ENCODE data around the gene PARP8. TPM values are rescaled to one million over a fixed set of nuclear protein-coding genes. Genes with fewer than 3 reads are reported as not detected.

The PARP8 gene
- total and polyA plus RNA-seq, 4 donors: 11.6 to 59.4 (median 25.3) TPM

DNA sequence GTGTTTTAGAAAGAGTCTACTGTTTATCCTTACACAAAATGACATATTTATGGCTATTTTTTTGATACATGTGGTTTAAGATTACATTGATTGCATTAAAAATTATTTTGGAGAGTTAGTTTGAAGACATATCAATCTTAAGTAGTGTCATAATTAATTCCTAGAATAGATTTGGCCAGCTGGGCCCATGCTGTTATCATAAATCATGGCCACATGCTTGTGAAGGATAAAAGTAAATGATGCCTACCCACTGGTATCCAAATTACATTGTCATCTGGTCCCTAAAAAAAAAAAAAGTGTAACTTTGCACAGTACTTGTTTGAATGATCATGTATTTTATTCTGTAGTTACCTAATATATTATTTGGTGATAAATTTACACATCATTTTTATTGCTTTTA is 96.9 kb downstream of the PARP8 start:
- Histone ChIP-seq H3K36me3 (ENCODE audit: control insufficient read depth in 4 of 4, insufficient read depth in 4 of 4, low read length in 4 of 4) (peaks cover 0 to 6% (median 0%) of the 10 kb centered on the region in 4 donors), H3K4me1 (ENCODE audit: control insufficient read depth in 5 of 5, insufficient read depth in 5 of 5, low read length in 5 of 5) (no peaks in the 10 kb centered on the region), H3K9ac (ENCODE audit: insufficient read depth in 1 of 2, low read length in 2 of 2) (no peak overlapping the region), H3K4me3 (no peak overlapping the region), H3K9me3 (ENCODE audit: control insufficient read depth in 4 of 4, insufficient read depth in 3 of 4, low read length in 3 of 4) (no peaks in the 10 kb centered on the region), H3K27me3 (ENCODE audit: control insufficient read depth in 3 of 3, insufficient read depth in 3 of 3, low read length in 2 of 3) (no peaks in the 10 kb centered on the region), H3K27ac (ENCODE audit: low read depth in 1 of 2, low read length in 1 of 2) (no peak overlapping the region)
- DNase-seq: no peak
- ATAC-seq (ENCODE audit: insufficient read depth, low FRiP score): no peak
- TF ChIP-seq, protein P1, sequence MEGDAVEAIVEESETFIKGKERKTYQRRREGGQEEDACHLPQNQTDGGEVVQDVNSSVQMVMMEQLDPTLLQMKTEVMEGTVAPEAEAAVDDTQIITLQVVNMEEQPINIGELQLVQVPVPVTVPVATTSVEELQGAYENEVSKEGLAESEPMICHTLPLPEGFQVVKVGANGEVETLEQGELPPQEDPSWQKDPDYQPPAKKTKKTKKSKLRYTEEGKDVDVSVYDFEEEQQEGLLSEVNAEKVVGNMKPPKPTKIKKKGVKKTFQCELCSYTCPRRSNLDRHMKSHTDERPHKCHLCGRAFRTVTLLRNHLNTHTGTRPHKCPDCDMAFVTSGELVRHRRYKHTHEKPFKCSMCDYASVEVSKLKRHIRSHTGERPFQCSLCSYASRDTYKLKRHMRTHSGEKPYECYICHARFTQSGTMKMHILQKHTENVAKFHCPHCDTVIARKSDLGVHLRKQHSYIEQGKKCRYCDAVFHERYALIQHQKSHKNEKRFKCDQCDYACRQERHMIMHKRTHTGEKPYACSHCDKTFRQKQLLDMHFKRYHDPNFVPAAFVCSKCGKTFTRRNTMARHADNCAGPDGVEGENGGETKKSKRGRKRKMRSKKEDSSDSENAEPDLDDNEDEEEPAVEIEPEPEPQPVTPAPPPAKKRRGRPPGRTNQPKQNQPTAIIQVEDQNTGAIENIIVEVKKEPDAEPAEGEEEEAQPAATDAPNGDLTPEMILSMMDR (IDR thresholded peaks at IDR 0.05; ENCODE audit: control extremely low read depth, extremely low read depth): no peak

DNA sequence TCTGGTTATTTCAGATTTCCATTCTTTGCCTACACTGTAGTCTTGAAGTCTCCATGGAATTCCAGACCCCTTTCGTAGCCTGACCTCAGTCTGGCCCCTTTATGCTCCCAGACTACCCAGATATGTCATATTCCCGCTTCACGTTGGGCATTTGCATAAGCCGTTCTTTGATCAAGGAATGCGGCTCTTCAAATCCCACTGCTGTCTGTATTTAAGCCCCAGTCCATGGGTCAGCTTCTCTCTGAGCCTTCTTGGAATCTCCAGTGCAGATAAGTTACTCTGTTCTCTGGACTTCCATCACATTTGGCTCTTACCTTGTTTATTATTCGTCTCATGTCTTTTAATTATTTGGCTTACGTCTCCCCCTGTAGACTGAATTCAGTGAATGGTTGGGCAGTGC is 97.4 kb downstream of the PARP8 start:
- TF ChIP-seq, protein P1 (IDR thresholded peaks at IDR 0.05; ENCODE audit: control extremely low read depth, extremely low read depth): no peak
- H3K9me3 ChIP-seq (ENCODE audit: control insufficient read depth in 4 of 4, insufficient read depth in 3 of 4, low read length in 3 of 4): no peaks in the 10 kb centered on the region
- H3K4me1 ChIP-seq (ENCODE audit: control insufficient read depth in 5 of 5, insufficient read depth in 5 of 5, low read length in 5 of 5): no peaks in the 10 kb centered on the region
- no peak overlapping the region for H3K9ac ChIP-seq (ENCODE audit: insufficient read depth in 1 of 2, low read length in 2 of 2)
- 95 to 97% methylated on average over 7 of the region's 7 CpGs for WGBS, 2 donors
- DNase-seq (no peak), ATAC-seq (ENCODE audit: insufficient read depth, low FRiP score) (no peak)
- no peak overlapping the region for H3K4me3 ChIP-seq
- no peaks in the 10 kb centered on the region for H3K27me3 ChIP-seq (ENCODE audit: control insufficient read depth in 3 of 3, insufficient read depth in 3 of 3, low read length in 2 of 3)
- peaks cover 0 to 6% (median 0%) of the 10 kb centered on the region in 4 donors for H3K36me3 ChIP-seq (ENCODE audit: control insufficient read depth in 4 of 4, insufficient read depth in 4 of 4, low read length in 4 of 4)
- H3K27ac ChIP-seq (ENCODE audit: low read depth in 1 of 2, low read length in 1 of 2): no peak overlapping the region

DNA sequence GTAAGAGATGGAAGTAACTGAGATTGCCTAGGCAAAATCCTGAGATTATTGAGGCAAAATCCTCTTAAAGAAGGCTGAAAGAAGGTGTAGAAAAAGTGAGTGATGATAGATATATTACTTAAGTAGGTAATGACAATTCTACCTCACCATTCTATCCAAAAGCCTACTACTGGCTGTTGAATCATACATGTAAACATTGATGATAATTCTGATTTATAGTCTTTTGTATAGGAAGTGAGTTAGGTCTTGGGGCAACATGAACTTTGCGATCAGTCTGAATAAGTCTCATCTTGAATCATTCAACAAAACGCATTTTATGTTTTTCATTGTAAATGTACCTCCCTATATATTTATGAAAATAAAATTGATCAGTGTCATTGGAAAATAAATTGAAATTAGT is 99.6 kb downstream of the PARP8 start:
- Histone ChIP-seq H3K9me3 (ENCODE audit: control insufficient read depth in 4 of 4, insufficient read depth in 3 of 4, low read length in 3 of 4) (no peaks in the 10 kb centered on the region), H3K9ac (ENCODE audit: insufficient read depth in 1 of 2, low read length in 2 of 2) (no peak overlapping the region), H3K36me3 (ENCODE audit: control insufficient read depth in 4 of 4, insufficient read depth in 4 of 4, low read length in 4 of 4) (peaks cover 0 to 6% (median 0%) of the 10 kb centered on the region in 4 donors), H3K27ac (ENCODE audit: low read depth in 1 of 2, low read length in 1 of 2) (no peak overlapping the region), H3K4me3 (no peak overlapping the region), H3K4me1 (ENCODE audit: control insufficient read depth in 5 of 5, insufficient read depth in 5 of 5, low read length in 5 of 5) (no peaks in the 10 kb centered on the region), H3K27me3 (ENCODE audit: control insufficient read depth in 3 of 3, insufficient read depth in 3 of 3, low read length in 2 of 3) (no peaks in the 10 kb centered on the region)
- ATAC-seq (ENCODE audit: insufficient read depth, low FRiP score): no peak
- no peak for DNase-seq
- 95 to 99% methylated on average over 2 of the region's 2 CpGs for WGBS, 2 donors
- TF ChIP-seq, protein P1 (IDR thresholded peaks at IDR 0.05; ENCODE audit: control extremely low read depth, extremely low read depth): no peak

DNA sequence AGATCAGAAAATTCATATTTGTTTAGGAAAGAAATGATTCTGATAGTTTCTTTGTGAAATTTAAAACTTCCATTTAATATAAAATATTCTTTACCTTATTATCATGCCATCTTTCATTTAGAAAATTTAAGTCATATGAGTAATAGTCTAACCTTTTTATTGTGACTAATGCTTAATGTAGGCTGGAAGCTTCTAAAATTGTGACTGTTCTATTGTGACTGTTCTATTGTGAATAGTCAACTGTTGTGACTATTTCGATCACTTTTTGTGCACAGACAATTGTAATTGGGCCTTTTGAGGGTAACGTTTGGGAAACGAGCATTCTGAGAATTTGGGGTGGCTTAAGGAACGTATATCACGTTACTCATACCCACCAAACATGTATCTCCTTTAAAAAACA is 100.0 kb downstream of the PARP8 start:
- TF ChIP-seq, protein P1 (IDR thresholded peaks at IDR 0.05; ENCODE audit: control extremely low read depth, extremely low read depth): no peak
- Histone ChIP-seq H3K36me3 (ENCODE audit: control insufficient read depth in 4 of 4, insufficient read depth in 4 of 4, low read length in 4 of 4) (peaks cover 0 to 6% (median 0%) of the 10 kb centered on the region in 4 donors), H3K9ac (ENCODE audit: insufficient read depth in 1 of 2, low read length in 2 of 2) (no peak overlapping the region), H3K4me3 (no peak overlapping the region), H3K27ac (ENCODE audit: low read depth in 1 of 2, low read length in 1 of 2) (no peak overlapping the region), H3K9me3 (ENCODE audit: control insufficient read depth in 4 of 4, insufficient read depth in 3 of 4, low read length in 3 of 4) (no peaks in the 10 kb centered on the region), H3K27me3 (ENCODE audit: control insufficient read depth in 3 of 3, insufficient read depth in 3 of 3, low read length in 2 of 3) (no peaks in the 10 kb centered on the region), H3K4me1 (ENCODE audit: control insufficient read depth in 5 of 5, insufficient read depth in 5 of 5, low read length in 5 of 5) (no peaks in the 10 kb centered on the region)
- DNase-seq (no peak), ATAC-seq (ENCODE audit: insufficient read depth, low FRiP score) (no peak)
- WGBS, 2 donors: 94 to 98% methylated on average over 5 of the region's 5 CpGs
